ENCODE data around the gene PRTN3.
A peak's percentile ranks its signal among the peaks of the same experiment; 100 is the strongest.
"Not testable (repeated sequence)": the region's sequence is repeated elsewhere in the genome, so short reads cannot be mapped to it uniquely, and the experiment has no call there.

The PRTN3 gene

DNA sequence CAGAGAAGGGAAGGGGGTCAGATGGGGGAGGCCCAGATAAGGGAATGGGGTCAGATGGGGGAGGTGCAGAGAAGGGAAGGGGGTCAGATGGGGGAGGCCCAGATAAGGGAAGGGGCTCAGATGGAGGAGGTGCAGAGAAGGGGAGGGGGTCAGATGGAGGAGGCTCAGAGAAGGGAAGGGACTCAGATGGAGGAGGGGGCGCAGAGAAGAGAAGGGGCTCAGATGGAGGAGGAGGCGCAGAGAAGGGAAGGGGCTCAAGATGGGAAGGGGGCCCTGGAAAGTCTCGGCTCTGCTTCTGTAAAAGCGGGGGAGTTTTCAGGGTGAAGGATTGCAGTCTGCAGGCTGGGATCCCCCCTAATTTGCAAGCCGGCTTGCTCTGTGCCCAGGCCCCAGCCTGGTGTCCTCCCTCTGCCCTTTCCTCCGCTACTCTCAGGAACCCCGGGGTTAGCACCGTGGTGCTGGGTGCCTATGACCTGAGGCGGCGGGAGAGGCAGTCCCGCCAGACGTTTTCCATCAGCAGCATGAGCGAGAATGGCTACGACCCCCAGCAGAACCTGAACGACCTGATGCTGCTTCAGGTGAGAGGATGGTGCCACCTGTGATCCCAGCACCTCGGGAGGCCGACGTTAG, 11.6 kb upstream of the PRTN3 start:
- no peak overlapping the region for H3K4me3 ChIP-seq (ENCODE audit: control insufficient read depth in 1 of 7, extremely low read depth in 1 of 7, insufficient read depth in 4 of 7, low read depth in 2 of 7, low read length in 6 of 7)
- WGBS (ENCODE audit: insufficient coverage): 90% methylated on average over 11 of the region's 18 CpGs

DNA sequence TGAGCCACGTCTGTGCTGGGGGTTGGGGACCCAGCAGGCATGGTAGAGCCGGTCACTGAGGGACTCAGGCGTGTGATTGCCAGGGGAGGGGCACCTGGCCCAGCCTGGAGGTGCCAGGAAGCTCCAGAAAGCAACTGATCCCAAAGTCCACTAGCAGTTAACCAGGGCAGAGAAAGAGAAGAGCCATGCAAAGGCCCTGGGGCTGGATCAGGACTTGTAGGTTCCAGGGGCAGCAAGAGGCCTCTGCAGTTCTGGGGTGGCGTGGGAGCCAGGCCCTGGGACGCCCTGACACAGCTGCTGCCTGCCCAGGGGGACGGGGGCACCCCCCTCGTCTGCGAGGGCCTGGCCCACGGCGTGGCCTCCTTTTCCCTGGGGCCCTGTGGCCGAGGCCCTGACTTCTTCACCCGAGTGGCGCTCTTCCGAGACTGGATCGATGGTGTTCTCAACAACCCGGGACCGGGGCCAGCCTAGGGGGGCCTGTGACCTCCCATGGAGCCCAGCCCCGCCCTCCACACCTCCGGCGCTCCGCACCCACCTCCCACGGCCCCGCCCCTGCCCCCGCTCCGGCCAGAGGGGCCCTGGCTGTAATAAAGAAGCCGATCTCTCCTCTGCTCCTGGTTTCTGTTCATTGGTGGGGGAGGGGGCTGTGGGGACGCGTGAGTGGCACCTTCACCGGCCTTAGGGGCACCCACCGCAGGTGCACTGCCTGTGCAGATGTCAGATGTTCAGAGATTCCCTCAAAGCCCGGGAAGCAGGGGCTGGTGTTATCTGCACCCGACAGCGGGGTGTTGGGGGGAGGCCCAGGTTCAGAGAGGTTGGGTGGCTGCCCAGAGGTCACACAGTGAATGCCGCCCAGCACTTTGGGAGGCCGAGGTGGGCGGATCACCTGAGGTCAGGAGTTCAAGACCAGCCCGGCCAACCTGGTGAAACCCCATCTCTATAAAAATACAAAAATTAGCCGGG, 9.1 kb upstream of the PRTN3 start:
- Histone ChIP-seq H3K9me3 (ENCODE audit: control extremely low read depth in 1 of 5, control insufficient read depth in 4 of 5, insufficient read depth in 2 of 5, low read depth in 1 of 5, low read length in 4 of 5) (no peaks in the 10 kb centered on the region), H3K27me3 (replicated peaks in 2 of 5; ENCODE audit: control insufficient read depth in 4 of 5, insufficient read depth in 5 of 5, low read length in 4 of 5) (peaks cover 0 to 10% (median 0%) of the 10 kb centered on the region in 5 experiments), H3K4me1 (ENCODE audit: control extremely low read depth in 1 of 4, control insufficient read depth in 4 of 4, insufficient read depth in 4 of 4, low read length in 3 of 4) (peaks cover 0 to 5% (median 4%) of the 10 kb centered on the region in 4 experiments), H3K36me3 (ENCODE audit: control insufficient read depth in 4 of 4, insufficient read depth in 4 of 4, low read length in 3 of 4) (no peaks in the 10 kb centered on the region), H3K4me3 (ENCODE audit: control insufficient read depth in 1 of 7, extremely low read depth in 1 of 7, insufficient read depth in 4 of 7, low read depth in 2 of 7, low read length in 6 of 7) (no peak overlapping the region), H3K27ac (ENCODE audit: insufficient read depth in 1 of 2, low read depth in 1 of 2, low read length in 2 of 2, poor library complexity in 1 of 2, severe bottlenecking in 2 of 2) (no peak overlapping the region)
- ChIA-PET POLR2A (no interaction called here), CTCF (interaction anchor here (1.5 kb wide), 1 partner anchor 8 kb away, joined by 4 read pairs; no protein-coding TSS in a partner anchor)
- DNase-seq: no peak
- 87% methylated on average over 33 of the region's 38 CpGs for WGBS (ENCODE audit: insufficient coverage)

More for the DNA sequence above, 11.6 kb upstream of the PRTN3 start:
- Histone ChIP-seq H3K9me3 (ENCODE audit: control extremely low read depth in 1 of 5, control insufficient read depth in 4 of 5, insufficient read depth in 2 of 5, low read depth in 1 of 5, low read length in 4 of 5) (no peaks in the 10 kb centered on the region), H3K27me3 (replicated peaks in 2 of 5; ENCODE audit: control insufficient read depth in 4 of 5, insufficient read depth in 5 of 5, low read length in 4 of 5) (peaks cover 0 to 9% (median 0%) of the 10 kb centered on the region in 5 experiments), H3K36me3 (ENCODE audit: control insufficient read depth in 4 of 4, insufficient read depth in 4 of 4, low read length in 3 of 4) (no peaks in the 10 kb centered on the region), H3K27ac (ENCODE audit: insufficient read depth in 1 of 2, low read depth in 1 of 2, low read length in 2 of 2, poor library complexity in 1 of 2, severe bottlenecking in 2 of 2) (no peak overlapping the region), H3K4me1 (ENCODE audit: control extremely low read depth in 1 of 4, control insufficient read depth in 4 of 4, insufficient read depth in 4 of 4, low read length in 3 of 4) (peaks cover 0 to 3% (median 0%) of the 10 kb centered on the region in 4 experiments)
- CTCF ChIA-PET: no interaction called here
- DNase-seq: no peak
- POLR2A ChIA-PET: no interaction called here

DNA sequence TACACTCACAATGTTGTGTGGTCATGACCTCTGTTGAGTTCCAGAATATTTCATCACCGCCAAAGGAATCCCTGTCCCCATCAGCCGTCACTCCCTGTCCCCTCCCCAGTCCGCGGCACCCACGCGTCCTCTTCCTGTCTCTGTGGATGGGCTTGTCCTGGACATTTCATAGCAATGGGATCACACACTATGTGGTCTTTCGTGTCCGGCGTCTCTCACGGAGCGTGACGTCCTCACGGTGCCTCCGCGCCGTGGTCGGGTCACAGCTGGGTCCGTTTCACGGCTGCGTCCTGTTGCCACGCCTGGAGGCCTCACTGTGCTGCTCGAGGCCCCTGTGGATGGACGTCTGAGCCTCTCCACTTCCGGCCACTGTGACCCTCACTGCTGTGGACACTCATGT, 6.6 kb upstream of the PRTN3 start:
- DNase-seq: no peak
- peaks cover 0 to 9% (median 3%) of the 10 kb centered on the region in 4 experiments for H3K4me1 ChIP-seq (ENCODE audit: control extremely low read depth in 1 of 4, control insufficient read depth in 4 of 4, insufficient read depth in 4 of 4, low read length in 3 of 4)
- CTCF ChIA-PET: no interaction called here
- no peaks in the 10 kb centered on the region for H3K9me3 ChIP-seq (ENCODE audit: control extremely low read depth in 1 of 5, control insufficient read depth in 4 of 5, insufficient read depth in 2 of 5, low read depth in 1 of 5, low read length in 4 of 5)
- POLR2A ChIA-PET: no interaction called here
- peaks cover 0 to 12% (median 0%) of the 10 kb centered on the region in 5 experiments for H3K27me3 ChIP-seq (replicated peaks in 2 of 5; ENCODE audit: control insufficient read depth in 4 of 5, insufficient read depth in 5 of 5, low read length in 4 of 5)
- 94% methylated on average over 22 of the region's 24 CpGs for WGBS (ENCODE audit: insufficient coverage)
- no peak overlapping the region for H3K4me3 ChIP-seq (ENCODE audit: control insufficient read depth in 1 of 7, extremely low read depth in 1 of 7, insufficient read depth in 4 of 7, low read depth in 2 of 7, low read length in 6 of 7)
- no peak overlapping the region for H3K27ac ChIP-seq (ENCODE audit: insufficient read depth in 1 of 2, low read depth in 1 of 2, low read length in 2 of 2, poor library complexity in 1 of 2, severe bottlenecking in 2 of 2)
- no peaks in the 10 kb centered on the region for H3K36me3 ChIP-seq (ENCODE audit: control insufficient read depth in 4 of 4, insufficient read depth in 4 of 4, low read length in 3 of 4)

DNA sequence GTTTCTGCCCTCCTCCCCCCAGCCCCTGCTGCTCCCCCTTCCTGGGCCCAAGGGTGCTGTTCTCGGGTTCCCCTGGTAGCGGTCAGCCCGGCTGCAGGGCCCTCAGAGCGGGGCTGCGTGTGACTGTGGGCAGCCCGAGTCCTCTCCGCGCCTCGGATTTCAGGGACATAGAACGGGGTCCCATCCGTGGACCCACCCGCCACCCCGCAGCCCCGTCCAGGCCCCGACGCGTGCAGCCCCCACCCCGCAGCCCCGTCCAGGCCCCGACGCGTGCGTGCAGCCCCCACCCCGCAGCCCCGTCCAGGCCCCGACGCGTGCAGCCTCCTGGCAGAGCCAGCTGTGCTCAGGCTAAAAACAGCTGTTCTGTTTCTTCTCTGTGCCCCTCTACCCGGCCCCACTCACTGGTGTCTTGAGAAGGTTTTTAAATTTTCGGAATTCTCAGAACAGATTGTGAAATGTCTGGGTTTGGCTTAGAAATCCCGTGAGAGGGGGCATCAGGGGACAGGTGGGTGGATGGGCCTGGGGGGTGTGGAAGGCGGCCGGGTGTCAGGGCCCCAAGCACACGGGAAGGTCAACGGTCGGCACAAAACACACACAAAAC, 5.5 kb upstream of the PRTN3 start:
- POLR2A ChIA-PET: no interaction called here

DNA sequence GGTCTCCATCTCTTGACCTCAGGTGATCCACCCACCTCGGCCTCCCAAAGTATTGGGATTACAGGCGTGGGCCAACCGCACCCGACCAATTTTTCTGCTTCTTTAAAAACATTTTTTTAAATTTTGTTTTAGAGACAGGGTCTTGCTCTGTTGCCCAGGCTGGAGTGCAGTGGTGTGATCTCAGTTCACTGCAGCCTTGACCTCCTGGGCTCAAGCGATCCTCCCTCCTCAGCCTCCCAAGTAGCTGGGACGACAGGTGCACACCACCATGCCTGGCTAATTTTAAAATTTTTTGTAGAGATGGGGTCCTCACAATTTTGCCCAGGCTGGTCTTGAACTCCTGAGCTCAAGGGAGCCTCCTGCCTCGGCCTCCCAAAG, 2.0 kb downstream of the PRTN3 start:
- H3K9me3 ChIP-seq (ENCODE audit: control extremely low read depth in 1 of 5, control insufficient read depth in 4 of 5, insufficient read depth in 2 of 5, low read depth in 1 of 5, low read length in 4 of 5); DNase-seq; H3K27ac ChIP-seq (ENCODE audit: insufficient read depth in 1 of 2, low read depth in 1 of 2, low read length in 2 of 2, poor library complexity in 1 of 2, severe bottlenecking in 2 of 2); POLR2A ChIA-PET; H3K36me3 ChIP-seq (ENCODE audit: control insufficient read depth in 4 of 4, insufficient read depth in 4 of 4, low read length in 3 of 4); H3K4me3 ChIP-seq (ENCODE audit: control insufficient read depth in 1 of 7, extremely low read depth in 1 of 7, insufficient read depth in 4 of 7, low read depth in 2 of 7, low read length in 6 of 7): not testable (repeated sequence)
- H3K4me1 ChIP-seq (ENCODE audit: control extremely low read depth in 1 of 4, control insufficient read depth in 4 of 4, insufficient read depth in 4 of 4, low read length in 3 of 4): peaks cover 0 to 12% (median 9%) of the 10 kb centered on the region in 4 experiments
- H3K27me3 ChIP-seq (replicated peaks in 2 of 5; ENCODE audit: control insufficient read depth in 4 of 5, insufficient read depth in 5 of 5, low read length in 4 of 5): peaks cover 3 to 56% (median 7%) of the 10 kb centered on the region in 5 experiments
- 77% methylated on average over 3 of the region's 7 CpGs for WGBS (ENCODE audit: insufficient coverage)
- CTCF ChIA-PET: interaction anchor here (1.2 kb wide), 1 partner anchor 72 kb away, joined by 3 read pairs; no protein-coding TSS in a partner anchor

More for the DNA sequence above, 5.5 kb upstream of the PRTN3 start:
- H3K36me3 ChIP-seq (ENCODE audit: control insufficient read depth in 4 of 4, insufficient read depth in 4 of 4, low read length in 3 of 4): no peaks in the 10 kb centered on the region
- H3K4me3 ChIP-seq (ENCODE audit: control insufficient read depth in 1 of 7, extremely low read depth in 1 of 7, insufficient read depth in 4 of 7, low read depth in 2 of 7, low read length in 6 of 7): no peak overlapping the region
- DNase-seq: no peak
- H3K27me3 ChIP-seq (replicated peaks in 2 of 5; ENCODE audit: control insufficient read depth in 4 of 5, insufficient read depth in 5 of 5, low read length in 4 of 5): peaks cover 0 to 12% (median 0%) of the 10 kb centered on the region in 5 experiments
- H3K9me3 ChIP-seq (ENCODE audit: control extremely low read depth in 1 of 5, control insufficient read depth in 4 of 5, insufficient read depth in 2 of 5, low read depth in 1 of 5, low read length in 4 of 5): no peaks in the 10 kb centered on the region
- CTCF ChIA-PET: no interaction called here
- H3K4me1 ChIP-seq (ENCODE audit: control extremely low read depth in 1 of 4, control insufficient read depth in 4 of 4, insufficient read depth in 4 of 4, low read length in 3 of 4): peaks cover 0 to 9% (median 3%) of the 10 kb centered on the region in 4 experiments
- 88% methylated on average over 30 of the region's 36 CpGs for WGBS (ENCODE audit: insufficient coverage)
- no peak overlapping the region for H3K27ac ChIP-seq (ENCODE audit: insufficient read depth in 1 of 2, low read depth in 1 of 2, low read length in 2 of 2, poor library complexity in 1 of 2, severe bottlenecking in 2 of 2)

DNA sequence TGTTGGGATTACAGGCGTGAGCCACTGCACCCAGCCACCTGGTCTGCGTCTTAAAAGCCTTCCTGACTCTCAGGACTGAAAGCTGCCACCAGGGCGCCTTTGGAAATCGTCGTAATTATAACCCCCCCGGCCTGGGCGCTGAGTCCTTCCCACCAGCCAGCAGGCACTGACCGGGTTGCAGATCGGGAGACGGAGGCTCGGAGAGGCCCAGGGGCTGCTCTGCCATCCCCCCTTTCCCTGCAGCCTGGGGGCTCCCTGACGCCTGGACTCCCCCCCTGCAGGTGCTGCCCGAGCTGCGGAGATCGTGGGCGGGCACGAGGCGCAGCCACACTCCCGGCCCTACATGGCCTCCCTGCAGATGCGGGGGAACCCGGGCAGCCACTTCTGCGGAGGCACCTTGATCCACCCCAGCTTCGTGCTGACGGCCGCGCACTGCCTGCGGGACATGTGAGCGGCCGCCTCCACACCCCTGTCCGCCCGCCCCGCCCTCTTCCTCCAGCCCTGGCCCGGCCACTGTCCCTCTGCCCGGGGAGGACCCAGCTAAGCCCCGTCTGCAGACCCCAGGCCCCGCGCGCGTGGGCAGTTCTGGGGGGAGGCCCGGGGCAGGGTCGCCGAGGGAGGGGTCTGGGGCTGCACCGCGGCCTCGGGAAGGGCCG, 2.5 kb downstream of the PRTN3 start:
- DNase-seq: peak in 1 of 3 donors; percentile 51
- Histone ChIP-seq H3K36me3 (ENCODE audit: control insufficient read depth in 4 of 4, insufficient read depth in 4 of 4, low read length in 3 of 4) (no peaks in the 10 kb centered on the region), H3K27ac (ENCODE audit: insufficient read depth in 1 of 2, low read depth in 1 of 2, low read length in 2 of 2, poor library complexity in 1 of 2, severe bottlenecking in 2 of 2) (no peak overlapping the region), H3K4me1 (ENCODE audit: control extremely low read depth in 1 of 4, control insufficient read depth in 4 of 4, insufficient read depth in 4 of 4, low read length in 3 of 4) (peaks cover 0 to 12% (median 9%) of the 10 kb centered on the region in 4 experiments), H3K27me3 (replicated peaks in 2 of 5; ENCODE audit: control insufficient read depth in 4 of 5, insufficient read depth in 5 of 5, low read length in 4 of 5) (peaks cover 3 to 61% (median 8%) of the 10 kb centered on the region in 5 experiments), H3K4me3 (ENCODE audit: control insufficient read depth in 1 of 7, extremely low read depth in 1 of 7, insufficient read depth in 4 of 7, low read depth in 2 of 7, low read length in 6 of 7) (peak overlapping the region in 1 of 7 experiments; percentile 19), H3K9me3 (ENCODE audit: control extremely low read depth in 1 of 5, control insufficient read depth in 4 of 5, insufficient read depth in 2 of 5, low read depth in 1 of 5, low read length in 4 of 5) (no peaks in the 10 kb centered on the region)
- 1% methylated on average over 32 of the region's 46 CpGs for WGBS (ENCODE audit: insufficient coverage)
- ChIA-PET POLR2A (no interaction called here), CTCF (interaction anchor here (1.2 kb wide), 1 partner anchor 73 kb away, joined by 3 read pairs; no protein-coding TSS in a partner anchor)

Measured in common myeloid progenitor, CD34-positive (primary cell).